Measurements from ENCODE around the gene LRRC1. TPM values are rescaled to one million over a fixed set of nuclear protein-coding genes. Genes with fewer than 3 reads are reported as not detected.

The LRRC1 gene
- total and polyA plus RNA-seq, 10 of the 15 experiments (the other 5 are each of a cell fraction or from before 2014, with no cell fraction given), result 0.35 to 9.3 (median 0.63) TPM

DNA sequence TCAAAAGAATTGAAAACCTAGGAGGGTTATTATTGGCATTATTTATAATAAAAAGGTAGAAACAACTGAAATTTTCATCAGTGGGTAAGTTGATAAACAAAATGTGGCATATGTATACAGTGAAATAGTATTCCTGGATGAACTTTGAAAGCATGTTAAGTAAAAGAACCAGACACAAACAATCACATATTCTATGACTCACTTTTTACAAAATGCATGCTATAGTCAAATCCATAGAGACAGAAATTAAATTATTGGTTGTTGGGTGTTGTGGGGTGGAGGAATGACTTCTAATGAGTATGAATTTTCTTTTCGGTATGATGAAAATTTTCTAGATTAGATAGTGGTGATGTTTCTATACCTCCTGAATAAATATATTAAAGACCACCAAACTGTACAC lies 94.6 kb downstream of the LRRC1 start:
- Histone ChIP-seq H3K4me1 (ENCODE audit: control insufficient read depth, insufficient read depth, low read length) (peaks cover 4% of the 10 kb centered on the region), H4K20me1 (ENCODE audit: control insufficient read depth, insufficient read depth) (no peaks in the 10 kb centered on the region), H3K27ac (ENCODE audit: control insufficient read depth, insufficient read depth) (no peak overlapping the region), H3K9ac (ENCODE audit: control insufficient read depth, insufficient read depth, low read length) (no peak overlapping the region), H3K9me3 (replicated peaks; ENCODE audit: control insufficient read depth, insufficient read depth, low read length) (no peaks in the 10 kb centered on the region), H3K4me2 (ENCODE audit: control insufficient read depth, insufficient read depth) (no peak overlapping the region), H3K79me2 (ENCODE audit: control insufficient read depth, insufficient read depth, low read length) (no peaks in the 10 kb centered on the region), H3K27me3 (replicated peaks in 1 of 2; ENCODE audit: control insufficient read depth in 2 of 2, insufficient read depth in 2 of 2, low read length in 1 of 2) (no peaks in the 10 kb centered on the region), H3K4me3 (no peak overlapping the region), H3K36me3 (ENCODE audit: control insufficient read depth in 2 of 2, insufficient read depth in 2 of 2, low read length in 1 of 2) (no peaks in the 10 kb centered on the region), H2AFZ (ENCODE audit: control insufficient read depth, low read depth, low read length) (no peak overlapping the region)
- ChIA-PET POLR2A (no interaction called here), SMC1A (ENCODE audit: uncharacterized antibody, unreplicated experiment) (no interaction called here), RAD21 (ENCODE audit: unreplicated experiment) (no interaction called here), CTCF (no interaction called here)
- no peak for DNase-seq (ENCODE audit: low read depth, low spot score)
- no peak for FAIRE-seq
- in situ Hi-C loops (cut with MboI), result no loop called here
- BruUV-seq (replicated peaks), result no TSS peak
- no peak for ATAC-seq
- TF ChIP-seq WRNIP1 (IDR thresholded peaks at IDR 0.05; ENCODE audit: borderline replicate concordance, low read depth, low read length) (no peak), DPF2 (IDR thresholded peaks at IDR 0.05) (no peak), HDGF (IDR thresholded peaks at IDR 0.05) (no peak)
- 83% methylated on average over 1 of the region's 1 CpG for WGBS (ENCODE audit: insufficient coverage, insufficient replicate concordance, low lambda C conversion rate, missing lambda C conversion rate)
- intact Hi-C loops (cut with micrococcal nuclease; ENCODE audit: unreplicated experiment), result no loop called here

DNA sequence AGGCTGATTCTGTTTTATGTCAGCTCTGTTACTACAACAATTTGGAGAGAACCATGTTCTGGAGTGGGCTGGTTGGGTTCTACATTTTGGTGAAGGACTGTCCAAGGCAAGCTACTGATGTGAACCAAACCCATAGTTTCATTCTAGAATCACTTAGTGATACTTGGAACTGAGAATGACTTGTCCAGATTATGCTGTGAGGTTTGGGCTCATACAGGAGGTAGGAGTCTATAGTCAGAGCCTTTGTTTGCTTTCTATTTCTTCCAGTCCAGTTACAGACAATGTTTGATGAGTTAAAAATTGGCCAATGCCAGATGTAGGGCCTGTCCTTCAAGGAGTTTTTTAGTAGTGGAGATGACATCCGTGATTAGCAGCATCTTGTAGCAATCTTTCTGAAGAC lies 97.9 kb downstream of the LRRC1 start:
- DNase-seq (ENCODE audit: low read depth, low spot score) (no peak), FAIRE-seq (peak; percentile 35), ATAC-seq (peak; percentile 79)
- Histone ChIP-seq H3K36me3 (ENCODE audit: control insufficient read depth in 2 of 2, insufficient read depth in 2 of 2, low read length in 1 of 2) (no peaks in the 10 kb centered on the region), H3K9me3 (replicated peaks; ENCODE audit: control insufficient read depth, insufficient read depth, low read length) (no peaks in the 10 kb centered on the region), H4K20me1 (ENCODE audit: control insufficient read depth, insufficient read depth) (no peaks in the 10 kb centered on the region), H3K79me2 (ENCODE audit: control insufficient read depth, insufficient read depth, low read length) (no peaks in the 10 kb centered on the region), H3K4me3 (no peak overlapping the region), H3K27ac (ENCODE audit: control insufficient read depth, insufficient read depth) (no peak overlapping the region), H2AFZ (ENCODE audit: control insufficient read depth, low read depth, low read length) (no peak overlapping the region), H3K4me1 (ENCODE audit: control insufficient read depth, insufficient read depth, low read length) (peaks cover 5% of the 10 kb centered on the region), H3K4me2 (ENCODE audit: control insufficient read depth, insufficient read depth) (no peak overlapping the region), H3K27me3 (replicated peaks in 1 of 2; ENCODE audit: control insufficient read depth in 2 of 2, insufficient read depth in 2 of 2, low read length in 1 of 2) (no peaks in the 10 kb centered on the region), H3K9ac (ENCODE audit: control insufficient read depth, insufficient read depth, low read length) (no peak overlapping the region)
- ChIA-PET RAD21 (ENCODE audit: unreplicated experiment) (interaction anchor here (1.5 kb wide), 1 partner anchor 98 kb away, joined by 4 read pairs; the partner anchor contains the start of gene LRRC1), SMC1A (ENCODE audit: uncharacterized antibody, unreplicated experiment) (interaction anchor here (1.4 kb wide), 1 partner anchor 80 kb away, joined by 3 read pairs; no protein-coding TSS in a partner anchor), CTCF (interaction anchor here (1.6 kb wide), 1 partner anchor 82 kb away, joined by 3 read pairs; no protein-coding TSS in a partner anchor), POLR2A (no interaction called here)
- in situ Hi-C loops (cut with MboI) (no loop called here), intact Hi-C loops (cut with micrococcal nuclease; ENCODE audit: unreplicated experiment) (no loop called here)
- BruUV-seq (replicated peaks), result no TSS peak
- 38% methylated on average over 1 of the region's 1 CpG for WGBS (ENCODE audit: insufficient coverage, insufficient replicate concordance, low lambda C conversion rate, missing lambda C conversion rate)
- TF ChIP-seq, protein P1, sequence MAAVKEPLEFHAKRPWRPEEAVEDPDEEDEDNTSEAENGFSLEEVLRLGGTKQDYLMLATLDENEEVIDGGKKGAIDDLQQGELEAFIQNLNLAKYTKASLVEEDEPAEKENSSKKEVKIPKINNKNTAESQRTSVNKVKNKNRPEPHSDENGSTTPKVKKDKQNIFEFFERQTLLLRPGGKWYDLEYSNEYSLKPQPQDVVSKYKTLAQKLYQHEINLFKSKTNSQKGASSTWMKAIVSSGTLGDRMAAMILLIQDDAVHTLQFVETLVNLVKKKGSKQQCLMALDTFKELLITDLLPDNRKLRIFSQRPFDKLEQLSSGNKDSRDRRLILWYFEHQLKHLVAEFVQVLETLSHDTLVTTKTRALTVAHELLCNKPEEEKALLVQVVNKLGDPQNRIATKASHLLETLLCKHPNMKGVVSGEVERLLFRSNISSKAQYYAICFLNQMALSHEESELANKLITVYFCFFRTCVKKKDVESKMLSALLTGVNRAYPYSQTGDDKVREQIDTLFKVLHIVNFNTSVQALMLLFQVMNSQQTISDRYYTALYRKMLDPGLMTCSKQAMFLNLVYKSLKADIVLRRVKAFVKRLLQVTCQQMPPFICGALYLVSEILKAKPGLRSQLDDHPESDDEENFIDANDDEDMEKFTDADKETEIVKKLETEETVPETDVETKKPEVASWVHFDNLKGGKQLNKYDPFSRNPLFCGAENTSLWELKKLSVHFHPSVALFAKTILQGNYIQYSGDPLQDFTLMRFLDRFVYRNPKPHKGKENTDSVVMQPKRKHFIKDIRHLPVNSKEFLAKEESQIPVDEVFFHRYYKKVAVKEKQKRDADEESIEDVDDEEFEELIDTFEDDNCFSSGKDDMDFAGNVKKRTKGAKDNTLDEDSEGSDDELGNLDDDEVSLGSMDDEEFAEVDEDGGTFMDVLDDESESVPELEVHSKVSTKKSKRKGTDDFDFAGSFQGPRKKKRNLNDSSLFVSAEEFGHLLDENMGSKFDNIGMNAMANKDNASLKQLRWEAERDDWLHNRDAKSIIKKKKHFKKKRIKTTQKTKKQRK (IDR thresholded peaks at IDR 0.05; ENCODE audit: low read depth, low read length), result no peak
- TF ChIP-seq NBN (IDR thresholded peaks at IDR 0.05), result no peak
- TF ChIP-seq, protein P2, sequence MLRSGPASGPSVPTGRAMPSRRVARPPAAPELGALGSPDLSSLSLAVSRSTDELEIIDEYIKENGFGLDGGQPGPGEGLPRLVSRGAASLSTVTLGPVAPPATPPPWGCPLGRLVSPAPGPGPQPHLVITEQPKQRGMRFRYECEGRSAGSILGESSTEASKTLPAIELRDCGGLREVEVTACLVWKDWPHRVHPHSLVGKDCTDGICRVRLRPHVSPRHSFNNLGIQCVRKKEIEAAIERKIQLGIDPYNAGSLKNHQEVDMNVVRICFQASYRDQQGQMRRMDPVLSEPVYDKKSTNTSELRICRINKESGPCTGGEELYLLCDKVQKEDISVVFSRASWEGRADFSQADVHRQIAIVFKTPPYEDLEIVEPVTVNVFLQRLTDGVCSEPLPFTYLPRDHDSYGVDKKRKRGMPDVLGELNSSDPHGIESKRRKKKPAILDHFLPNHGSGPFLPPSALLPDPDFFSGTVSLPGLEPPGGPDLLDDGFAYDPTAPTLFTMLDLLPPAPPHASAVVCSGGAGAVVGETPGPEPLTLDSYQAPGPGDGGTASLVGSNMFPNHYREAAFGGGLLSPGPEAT (IDR thresholded peaks at IDR 0.05; ENCODE audit: low read depth), result no peak
- TF ChIP-seq GABPA (IDR thresholded peaks at IDR 0.05; ENCODE audit: low read depth), result no peak
- TF ChIP-seq YY1 (IDR thresholded peaks at IDR 0.05; ENCODE audit: low read depth, low read length), result no peak
- TF ChIP-seq CBX3 (IDR thresholded peaks at IDR 0.05; ENCODE audit: borderline replicate concordance, low read depth), result no peak
- TF ChIP-seq NR2C2 (IDR thresholded peaks at IDR 0.05; ENCODE audit: borderline replicate concordance, control insufficient read depth, insufficient read length, low read depth), result no peak
- no peak for TF ChIP-seq CHD2 (IDR thresholded peaks at IDR 0.05; ENCODE audit: borderline replicate concordance, low read depth, low read length)
- no peak for TF ChIP-seq ETV6 (conservative IDR thresholded peaks at IDR 0.05 in 1 of 2, IDR thresholded peaks at IDR 0.05 in 1 of 2; ENCODE audit: borderline replicate concordance in 1 of 2, low read depth in 1 of 2)
- TF ChIP-seq RELA (IDR thresholded peaks at IDR 0.05; ENCODE audit: borderline replicate concordance, partially characterized antibody), result no peak
- no peak for TF ChIP-seq SIX5 (IDR thresholded peaks at IDR 0.05; ENCODE audit: low read depth, low read length, severe bottlenecking)
- TF ChIP-seq KLF5 (IDR thresholded peaks at IDR 0.05; ENCODE audit: partially characterized antibody), result no peak

Data from GM12878 (cell line).